Stimulated activated memory B cell treated with anti-CD40 and anti-IgM and Interleukin-4, amounts not matched to agents 10 μg/mL and 1 μg/mL and 100 μg/mL, for 72 hours (primary cell): ENCODE measurements around the gene TNRC6C.
A peak's percentile ranks its signal among the peaks of the same experiment; 100 is the strongest.

Experiments
- ATAC-seq: fragments of 150-1000 bp; cut with Tn5 transposase; 2 replicates; pipeline ENCODE4 v1.10.0; 2021
- H3K27ac Mint-ChIP-seq: one replicate; pipeline ENCODE4 v1.8.0; 2022; ENCODE audit warnings: mild to moderate bottlenecking, mixed read lengths
- H3K27me3 Mint-ChIP-seq: one replicate; pipeline ENCODE4 v1.8.0; 2022; ENCODE audit warnings: mixed read lengths
- H3K36me3 Mint-ChIP-seq: one replicate; pipeline ENCODE4 v1.8.0; 2022; ENCODE audit warnings: mixed read lengths
- H3K4me1 Mint-ChIP-seq: one replicate; pipeline ENCODE4 v1.8.0; 2022; ENCODE audit warnings: mixed read lengths
- H3K4me3 Mint-ChIP-seq: one replicate; pipeline ENCODE4 v1.8.0; 2022; ENCODE audit warnings: mild to moderate bottlenecking, moderate library complexity, mixed read lengths
- H3K9me3 Mint-ChIP-seq: one replicate; pipeline ENCODE4 v1.8.0; 2022; ENCODE audit warnings: mixed read lengths

Gene TNRC6C

DNA sequence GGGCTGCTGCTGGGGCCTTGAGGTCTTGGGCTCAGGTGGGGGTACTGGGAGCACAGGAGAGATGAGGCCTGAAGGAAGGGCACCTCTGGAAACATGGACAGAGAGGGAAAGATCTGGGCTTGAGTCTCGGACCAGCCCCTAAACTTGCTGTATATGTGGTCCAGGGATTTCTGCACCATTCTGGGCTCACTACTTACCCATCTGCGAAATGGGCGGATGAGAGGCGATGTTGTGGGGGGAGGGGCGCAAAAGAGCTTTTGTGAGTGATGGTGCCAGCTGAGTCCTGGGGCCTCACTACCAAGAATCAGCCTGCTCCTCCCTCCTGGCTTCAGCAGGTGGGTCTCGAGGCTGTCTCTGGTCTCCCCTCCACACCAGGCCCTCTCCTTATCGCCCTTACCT is 188.0 kb downstream of the TNRC6C start:
- Mint-ChIP-seq H3K27me3 (no peaks in the 10 kb centered on the region), H3K36me3 (peaks cover 25% of the 10 kb centered on the region), H3K9me3 (peaks cover 8% of the 10 kb centered on the region), H3K4me1 (peaks cover 86% of the 10 kb centered on the region), H3K4me3 (peak overlapping the region; percentile 49), H3K27ac (peak overlapping the region; percentile 99)
- ATAC-seq: no peak

DNA sequence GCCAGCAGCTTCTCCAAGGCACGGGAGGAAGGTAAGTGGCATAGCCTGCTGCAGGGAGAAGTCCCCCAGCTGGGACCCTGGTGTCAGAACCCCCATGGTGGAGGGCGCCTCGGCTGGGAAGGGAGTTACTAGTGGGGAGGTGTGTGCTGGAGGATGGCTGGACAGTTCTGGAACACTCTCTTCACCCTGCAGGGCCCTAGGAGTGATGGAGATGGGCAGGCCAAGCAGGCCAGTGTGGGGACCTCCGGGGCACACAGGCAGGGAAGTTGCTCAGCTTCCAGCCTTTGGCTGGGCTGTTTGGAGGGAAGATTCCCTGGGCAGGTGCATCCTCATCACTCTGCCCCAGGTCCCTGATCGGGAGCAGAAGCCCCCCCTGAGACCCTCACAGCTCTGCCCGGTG is 188.4 kb downstream of the TNRC6C start:
- Mint-ChIP-seq H3K4me3 (peak overlapping the region; percentile 49), H3K27ac (peak overlapping the region; percentile 99)

DNA sequence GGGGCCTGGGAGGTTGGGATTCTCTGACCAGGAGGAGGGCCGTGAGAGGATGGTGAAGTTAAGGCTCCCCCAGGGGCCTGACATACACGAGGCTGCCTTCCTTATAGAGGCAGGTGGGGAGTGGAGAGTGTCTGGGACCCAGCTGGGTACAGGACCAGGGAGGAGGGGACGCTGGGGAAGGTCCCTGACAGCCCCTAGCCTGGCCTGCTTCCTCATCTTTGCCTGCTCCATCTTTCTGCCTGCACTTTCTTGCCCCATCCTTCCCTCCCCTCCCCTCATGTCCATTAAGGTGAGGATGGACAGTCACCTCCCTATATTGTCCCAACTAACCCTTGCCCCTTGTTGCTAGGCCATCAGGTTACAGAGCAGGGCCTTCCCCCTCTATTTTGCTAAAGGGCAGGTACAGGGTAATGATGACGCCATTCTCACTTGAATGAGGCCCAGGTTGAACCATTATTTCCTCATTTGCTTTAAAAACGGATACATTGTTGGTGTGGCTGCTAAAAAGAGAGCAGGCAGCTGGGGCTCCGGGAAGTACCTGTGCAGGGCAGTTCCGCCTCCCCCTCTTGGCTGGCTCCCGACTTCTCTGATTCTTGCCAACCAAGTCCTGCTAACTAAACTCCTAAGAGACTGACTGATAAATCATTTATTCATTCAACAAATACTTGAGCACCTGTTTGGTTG is 189.0 kb downstream of the TNRC6C start:
- H3K27ac Mint-ChIP-seq: peak overlapping the region; percentile 99
- H3K27me3 Mint-ChIP-seq: no peaks in the 10 kb centered on the region
- ATAC-seq: peak; percentile 90
- peaks cover 8% of the 10 kb centered on the region for H3K9me3 Mint-ChIP-seq
- peak overlapping the region; percentile 49 for H3K4me3 Mint-ChIP-seq
- peaks cover 85% of the 10 kb centered on the region for H3K4me1 Mint-ChIP-seq
- H3K36me3 Mint-ChIP-seq: peaks cover 22% of the 10 kb centered on the region

More for the DNA sequence above, 188.4 kb downstream of the TNRC6C start:
- no peak for ATAC-seq
- H3K9me3 Mint-ChIP-seq: peaks cover 8% of the 10 kb centered on the region
- peaks cover 24% of the 10 kb centered on the region for H3K36me3 Mint-ChIP-seq
- H3K4me1 Mint-ChIP-seq: peaks cover 86% of the 10 kb centered on the region
- H3K27me3 Mint-ChIP-seq: no peaks in the 10 kb centered on the region

DNA sequence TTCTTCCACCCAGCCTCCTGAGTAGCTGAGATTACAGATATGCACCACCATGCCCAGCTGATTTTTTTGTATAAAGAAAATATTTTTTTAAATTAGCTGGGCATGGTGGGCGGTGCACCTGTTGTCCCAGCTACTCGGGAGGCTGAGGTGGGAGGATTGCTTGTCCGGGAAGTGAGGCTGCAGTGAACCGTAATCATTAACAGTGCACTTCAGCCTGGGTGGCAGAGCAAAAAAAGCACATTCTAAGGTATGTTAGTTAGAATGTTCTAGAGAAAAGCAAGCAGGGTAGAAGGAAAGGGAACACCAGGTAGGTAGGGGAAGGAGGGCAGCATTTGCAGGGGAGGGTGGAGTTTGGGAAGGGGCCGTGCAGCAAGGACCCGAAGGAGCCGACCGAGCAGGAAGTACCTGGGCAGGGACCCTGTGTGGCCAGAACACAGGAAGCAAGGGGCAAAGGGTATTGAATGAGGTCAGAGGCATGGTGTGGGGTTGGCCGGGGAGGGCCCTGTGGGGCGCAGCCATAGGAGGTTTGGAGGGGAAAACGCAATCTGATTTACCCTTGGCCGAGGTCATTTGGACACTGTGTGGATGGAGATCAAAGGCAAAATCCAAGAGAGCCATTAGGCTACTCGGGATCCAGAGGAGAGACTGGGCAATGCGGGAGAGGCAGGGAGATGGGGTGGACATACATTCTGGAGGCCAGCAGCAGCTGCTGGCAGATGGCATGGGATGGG is 189.9 kb downstream of the TNRC6C start:
- no peak for ATAC-seq
- Mint-ChIP-seq H3K4me1 (peaks cover 84% of the 10 kb centered on the region), H3K27ac (peak overlapping the region; percentile 99), H3K27me3 (no peaks in the 10 kb centered on the region), H3K9me3 (peaks cover 8% of the 10 kb centered on the region), H3K4me3 (peak overlapping the region; percentile 21), H3K36me3 (peaks cover 13% of the 10 kb centered on the region)

DNA sequence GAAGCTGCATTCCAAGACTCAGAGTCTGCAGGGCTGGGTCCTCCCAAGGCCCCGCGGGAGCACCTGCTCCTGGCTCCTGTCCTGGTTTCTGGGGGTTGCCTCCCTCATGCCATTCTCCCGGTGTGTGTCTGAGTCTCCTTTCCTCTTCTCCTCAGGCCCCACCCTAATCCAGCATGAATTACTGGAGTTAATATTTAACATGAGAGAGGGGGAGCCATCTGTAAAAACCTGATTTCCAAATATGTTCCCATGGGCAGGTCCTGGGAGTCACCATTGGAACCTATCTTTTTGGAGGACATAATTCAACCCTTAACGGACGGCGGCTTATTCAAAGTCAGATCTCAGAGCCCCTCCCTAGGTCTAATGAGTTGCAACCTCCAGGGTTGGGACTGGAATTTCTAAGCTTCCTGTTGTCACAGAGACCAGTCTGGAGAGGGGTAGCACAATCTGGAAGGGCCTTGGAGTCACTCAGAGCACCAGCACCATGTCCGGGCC is 193.1 kb downstream of the TNRC6C start:
- H3K36me3 Mint-ChIP-seq: peaks cover 13% of the 10 kb centered on the region
- H3K27ac Mint-ChIP-seq: peak overlapping the region; percentile 90
- peaks cover 76% of the 10 kb centered on the region for H3K4me1 Mint-ChIP-seq
- no peak overlapping the region for H3K4me3 Mint-ChIP-seq
- peaks cover 8% of the 10 kb centered on the region for H3K9me3 Mint-ChIP-seq
- H3K27me3 Mint-ChIP-seq: no peaks in the 10 kb centered on the region
- no peak for ATAC-seq

DNA sequence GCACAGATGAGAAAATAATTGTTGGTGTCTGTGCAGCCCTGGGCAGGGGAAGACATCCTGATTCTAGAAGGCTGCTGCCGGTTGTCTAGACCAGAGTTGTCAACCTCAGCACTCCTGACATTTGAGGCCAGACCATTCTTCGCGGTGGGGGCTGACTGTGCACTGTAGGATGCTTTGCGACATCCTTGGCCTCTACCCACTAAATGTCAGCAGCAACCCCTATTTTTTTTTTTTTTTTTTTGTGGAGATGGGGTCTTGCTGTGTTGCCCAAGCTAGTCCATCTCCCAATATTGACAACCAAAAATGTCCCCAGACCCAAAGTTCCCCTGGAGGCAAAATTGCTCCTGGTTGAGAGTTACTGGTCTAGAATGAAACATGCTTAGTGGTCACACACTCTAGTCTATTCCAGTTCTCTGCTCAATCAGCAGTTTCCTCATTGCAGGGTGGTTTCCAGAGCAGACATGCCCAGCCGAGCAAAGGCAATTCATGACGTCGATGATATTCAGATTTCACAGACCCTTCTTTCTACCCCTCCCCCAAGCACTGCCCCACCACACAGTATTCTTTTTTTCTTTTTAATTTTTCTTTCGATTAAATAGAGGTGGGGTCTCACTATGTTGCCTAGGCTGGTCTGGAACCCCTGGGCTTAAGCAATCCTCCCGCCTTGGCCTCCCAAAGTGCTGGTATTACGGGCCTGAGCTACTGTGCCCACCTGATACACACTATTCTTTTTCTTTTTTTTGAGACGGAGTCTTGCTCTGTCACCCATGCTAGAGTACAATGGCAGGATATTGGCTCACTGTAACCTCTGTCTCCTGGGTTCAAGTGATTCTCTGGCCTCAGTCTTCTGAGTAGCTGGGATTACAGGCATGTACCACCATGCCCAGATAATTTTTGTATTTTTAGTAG is 196.7 kb downstream of the TNRC6C start:
- peaks cover 80% of the 10 kb centered on the region for H3K4me1 Mint-ChIP-seq
- H3K36me3 Mint-ChIP-seq: peaks cover 6% of the 10 kb centered on the region
- H3K27ac Mint-ChIP-seq: peak overlapping the region; percentile 90
- no peaks in the 10 kb centered on the region for H3K27me3 Mint-ChIP-seq
- ATAC-seq: peak; percentile 88
- H3K4me3 Mint-ChIP-seq: peak overlapping the region; percentile 31
- H3K9me3 Mint-ChIP-seq: peaks cover 4% of the 10 kb centered on the region
